GM13976 (cell line): ENCODE data around the gene FAM83D.

Source experiments
- DNase-seq: peaks from one replicate; pipeline ENCODE4 v3.0.0; 2012; ENCODE audit warnings: low spot score
- in situ Hi-C: fragments of 300-500 bp; cut with MboI; formaldehyde crosslinking; loops from one replicate; pipeline ENCODE4 v1.12.0; 2022; ENCODE audit warnings: low sequenced_read_pairs, mixed read lengths, inconsistent platforms; ENCODE audit not compliant: unreplicated experiment
- TF ChIP-seq, protein P1 (sequence below): IDR thresholded peaks from 2 replicates; pipeline ENCODE4 v1.5.1; 2012; ENCODE audit warnings: borderline replicate concordance, mild to moderate bottlenecking; ENCODE audit not compliant: insufficient read depth; ENCODE audit errors: extremely low read depth, missing control alignments, control extremely low read depth

FAM83D gene

GRCh38 chr20:38883081-38883980 lies 42.9 kb upstream of the FAM83D start:
- in situ Hi-C loops = no loop called here
- DNase-seq = no peak
- TF ChIP-seq, protein P1, sequence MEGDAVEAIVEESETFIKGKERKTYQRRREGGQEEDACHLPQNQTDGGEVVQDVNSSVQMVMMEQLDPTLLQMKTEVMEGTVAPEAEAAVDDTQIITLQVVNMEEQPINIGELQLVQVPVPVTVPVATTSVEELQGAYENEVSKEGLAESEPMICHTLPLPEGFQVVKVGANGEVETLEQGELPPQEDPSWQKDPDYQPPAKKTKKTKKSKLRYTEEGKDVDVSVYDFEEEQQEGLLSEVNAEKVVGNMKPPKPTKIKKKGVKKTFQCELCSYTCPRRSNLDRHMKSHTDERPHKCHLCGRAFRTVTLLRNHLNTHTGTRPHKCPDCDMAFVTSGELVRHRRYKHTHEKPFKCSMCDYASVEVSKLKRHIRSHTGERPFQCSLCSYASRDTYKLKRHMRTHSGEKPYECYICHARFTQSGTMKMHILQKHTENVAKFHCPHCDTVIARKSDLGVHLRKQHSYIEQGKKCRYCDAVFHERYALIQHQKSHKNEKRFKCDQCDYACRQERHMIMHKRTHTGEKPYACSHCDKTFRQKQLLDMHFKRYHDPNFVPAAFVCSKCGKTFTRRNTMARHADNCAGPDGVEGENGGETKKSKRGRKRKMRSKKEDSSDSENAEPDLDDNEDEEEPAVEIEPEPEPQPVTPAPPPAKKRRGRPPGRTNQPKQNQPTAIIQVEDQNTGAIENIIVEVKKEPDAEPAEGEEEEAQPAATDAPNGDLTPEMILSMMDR = no peak

GRCh38 chr20:38883981-38884733 lies 42.1 kb upstream of the FAM83D start:
- no peak for DNase-seq
- in situ Hi-C loops = no loop called here
- TF ChIP-seq, protein P1 = no peak

- TF ChIP-seq, protein P1 = no peak
- no peak for DNase-seq
- in situ Hi-C loops = no loop called here
Observed at GRCh38 chr20:38885357-38885756, 40.9 kb upstream of the FAM83D start.

DNA sequence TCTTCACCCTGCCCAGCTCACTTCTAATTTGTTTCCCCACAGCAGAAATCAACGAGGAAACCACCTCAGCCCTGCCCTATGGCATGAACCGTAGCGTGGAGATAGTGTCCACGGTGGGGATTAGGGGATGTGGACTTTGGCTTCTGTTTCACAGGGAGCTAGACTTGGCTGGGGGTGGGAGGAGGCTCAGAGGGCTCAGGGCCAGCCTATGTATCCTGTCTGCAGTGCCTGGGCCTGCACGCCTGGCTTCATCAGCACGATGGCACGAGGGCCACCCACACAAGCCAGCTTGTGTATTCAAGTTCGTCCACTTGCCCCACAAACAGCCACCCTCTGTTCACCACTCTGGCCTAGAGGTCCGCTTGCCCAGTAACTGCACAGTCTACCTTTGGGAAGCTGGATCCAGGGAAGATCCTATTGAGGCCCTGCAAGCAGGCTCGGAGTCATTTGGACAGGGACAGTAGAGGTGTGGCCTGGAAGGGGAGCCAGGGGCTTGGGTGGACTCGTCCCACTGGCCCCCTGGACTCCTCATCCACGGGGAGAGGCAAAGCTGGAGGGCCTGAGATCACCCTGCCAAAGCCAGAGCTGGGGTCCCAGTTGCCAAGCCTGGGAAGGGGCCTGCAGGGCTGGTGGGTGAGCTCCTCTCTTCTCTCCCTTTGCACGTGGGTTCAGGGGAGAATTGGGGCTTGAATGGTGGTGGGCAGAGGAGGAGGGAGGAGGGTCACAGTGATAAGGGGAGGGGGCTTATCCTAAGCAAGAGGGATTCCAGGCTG lies 38.0 kb upstream of the FAM83D start:
- in situ Hi-C loops = no loop called here
- no peak for DNase-seq
- TF ChIP-seq, protein P1 = no peak

GRCh38 chr20:38889050-38889449 lies 37.2 kb upstream of the FAM83D start:
- in situ Hi-C loops = no loop called here
- TF ChIP-seq, protein P1 = no peak
- no peak for DNase-seq
